Prostate gland (tissue), 2 donors: Measurements from ENCODE around the gene PDE8B. TPM values are rescaled to one million over a fixed set of nuclear protein-coding genes. Genes with fewer than 3 reads are reported as not detected.

Source experiments
- DNase-seq: peaks from one replicate; pipeline ENCODE4 v3.0.0-alpha.2; 2019; ENCODE audit warnings: low spot score
- H3K27ac ChIP-seq, 2 donors: fragments of 200-600 bp; sonication (generic); 2 replicates each; pipeline ENCODE4 v1.5.1; 2017 to 2019
- H3K27me3 ChIP-seq: fragments of 200-600 bp; sonication (generic); replicated peaks from 2 replicates; pipeline ENCODE4 v1.5.1; 2019; ENCODE audit not compliant: insufficient read depth
- H3K36me3 ChIP-seq, 2 donors: fragments of 200-600 bp; sonication (generic); 1 replicate in 1 of 2; 2 replicates in 1 of 2; pipeline versions ENCODE4 v1.5.1 to v1.8.1; 2017 to 2019
- H3K4me1 ChIP-seq: fragments of 200-600 bp; sonication (generic); replicated peaks from 2 replicates; pipeline ENCODE4 v1.5.1; 2019
- H3K4me3 ChIP-seq, 2 donors: fragments of 200-600 bp; sonication (generic); 2 replicates each; pipeline ENCODE4 v1.5.1; 2017 to 2019
- H3K9me3 ChIP-seq: fragments of 200-600 bp; sonication (generic); 2 replicates; pipeline ENCODE4 v1.5.1; 2017
- CTCF ChIP-seq, 4 experiments: fragments of 200-600 bp in 2 of 4; fragments of 450-650 bp in 2 of 4; sonication (generic) in 2 of 4; IDR thresholded peaks; 1 replicate in 3 of 4; 2 replicates in 1 of 4; pipeline ENCODE4 v1.5.1; 2016 to 2019; ENCODE audit warnings: antibody characterized with exemption in 4 of 4, mild to moderate bottlenecking in 2 of 4, moderate library complexity in 2 of 4
- POLR2A ChIP-seq: fragments of 450-650 bp; IDR thresholded peaks from one replicate; pipeline ENCODE4 v1.6.1; 2016; ENCODE audit warnings: antibody characterized with exemption, mild to moderate bottlenecking
- POLR2AphosphoS5 ChIP-seq: sonication (generic); formaldehyde crosslinking; IDR thresholded peaks from one replicate; pipeline ENCODE4 v1.6.1; 2017; ENCODE audit warnings: antibody characterized with exemption
- WGBS: methylation state at CpG from one replicate; pipeline ENCODE4 v1.1.5; 2018; 5-methylcytosine and 5-hydroxymethylcytosine counted together
- intact Hi-C: fragments of 100-400 bp; cut with DNase I; formaldehyde crosslinking; loops from one replicate; pipeline ENCODE4 v1.14.2; 2022
- total RNA-seq, 2 donors: library from RNA; depleted of rRNA; stranded (reverse); fragments of >200 nt; gene quantifications; one replicate each; pipeline ENCODE4 v1.1.0, GENCODE V29; 2016

The PDE8B gene
- total RNA-seq, 2 donors from 2014 or later = 25.6 to 66.0 TPM

GRCh38 chr5:77333451-77334123 lies 123.1 kb downstream of the PDE8B start:
- TF ChIP-seq CTCF (IDR thresholded peaks at IDR 0.05) (no peak), POLR2AphosphoS5 (no peak), POLR2A (no peak)
- H3K36me3 ChIP-seq = no peaks in the 10 kb centered on the region
- 80% methylated on average over 5 of the region's 5 CpGs for WGBS
- H3K4me3 ChIP-seq = no peak overlapping the region
- no peaks in the 10 kb centered on the region for H3K9me3 ChIP-seq
- no peaks in the 10 kb centered on the region for H3K4me1 ChIP-seq
- DNase-seq = no peak
- no peaks in the 10 kb centered on the region for H3K27me3 ChIP-seq
- intact Hi-C loops = no loop called here
- H3K27ac ChIP-seq = no peak overlapping the region

GRCh38 chr5:77337246-77337645 lies 126.8 kb downstream of the PDE8B start:
- H3K36me3 ChIP-seq = no peaks in the 10 kb centered on the region
- H3K9me3 ChIP-seq = no peaks in the 10 kb centered on the region
- TF ChIP-seq CTCF (IDR thresholded peaks at IDR 0.05) = no peak
- TF ChIP-seq POLR2A = no peak
- TF ChIP-seq POLR2AphosphoS5 = no peak
- intact Hi-C loops = no loop called here
- H3K27me3 ChIP-seq = no peaks in the 10 kb centered on the region
- WGBS = 93% methylated on average over 3 of the region's 3 CpGs
- no peak overlapping the region for H3K27ac ChIP-seq
- H3K4me1 ChIP-seq = no peaks in the 10 kb centered on the region
- DNase-seq = no peak
- no peak overlapping the region for H3K4me3 ChIP-seq

GRCh38 chr5:77337686-77338085 lies 127.2 kb downstream of the PDE8B start:
- no peak overlapping the region for H3K27ac ChIP-seq
- H3K36me3 ChIP-seq = no peaks in the 10 kb centered on the region
- no peak for DNase-seq
- intact Hi-C loops = no loop called here
- H3K9me3 ChIP-seq = no peaks in the 10 kb centered on the region
- H3K27me3 ChIP-seq = no peaks in the 10 kb centered on the region
- H3K4me1 ChIP-seq = no peaks in the 10 kb centered on the region
- TF ChIP-seq POLR2AphosphoS5 = no peak
- no peak for TF ChIP-seq POLR2A
- no peak for TF ChIP-seq CTCF (IDR thresholded peaks at IDR 0.05)
- H3K4me3 ChIP-seq = no peak overlapping the region
- 38% methylated on average over 4 of the region's 4 CpGs for WGBS

GRCh38 chr5:77339337-77339890 lies 128.9 kb downstream of the PDE8B start:
- no peak overlapping the region for H3K4me3 ChIP-seq
- WGBS = 94% methylated on average over 4 of the region's 4 CpGs
- intact Hi-C loops = no loop called here

More at GRCh38 chr5:77339337-77339890, 128.9 kb downstream of the PDE8B start:
- H3K36me3 ChIP-seq = no peaks in the 10 kb centered on the region
- H3K27ac ChIP-seq = no peak overlapping the region
- no peak for DNase-seq
- no peaks in the 10 kb centered on the region for H3K9me3 ChIP-seq
- no peaks in the 10 kb centered on the region for H3K27me3 ChIP-seq
- TF ChIP-seq CTCF (IDR thresholded peaks at IDR 0.05) = no peak
- no peak for TF ChIP-seq POLR2A
- TF ChIP-seq POLR2AphosphoS5 = no peak
- H3K4me1 ChIP-seq = no peaks in the 10 kb centered on the region
